GM12891 (cell line): Measurements from ENCODE around the gene FAM72D.
"Not testable (repeated sequence)": the region's sequence is repeated elsewhere in the genome, so short reads cannot be mapped to it uniquely, and the experiment has no call there.

ENCODE experiments used
- PAX5 ChIP-seq: IDR thresholded peaks from 2 replicates; pipeline ENCODE4 v1.6.1; 2011; ENCODE audit warnings: low read length, moderate library complexity, mild to moderate bottlenecking; ENCODE audit not compliant: insufficient read depth, severe bottlenecking
- POLR2A ChIP-seq: IDR thresholded peaks from 2 replicates; pipeline ENCODE4 v1.6.1; 2011; ENCODE audit warnings: low read depth, low read length, control low read depth
- TAF1 ChIP-seq: IDR thresholded peaks from 2 replicates; pipeline ENCODE4 v1.6.1; 2011; ENCODE audit warnings: low read depth, low read length, control low read depth

DNA sequence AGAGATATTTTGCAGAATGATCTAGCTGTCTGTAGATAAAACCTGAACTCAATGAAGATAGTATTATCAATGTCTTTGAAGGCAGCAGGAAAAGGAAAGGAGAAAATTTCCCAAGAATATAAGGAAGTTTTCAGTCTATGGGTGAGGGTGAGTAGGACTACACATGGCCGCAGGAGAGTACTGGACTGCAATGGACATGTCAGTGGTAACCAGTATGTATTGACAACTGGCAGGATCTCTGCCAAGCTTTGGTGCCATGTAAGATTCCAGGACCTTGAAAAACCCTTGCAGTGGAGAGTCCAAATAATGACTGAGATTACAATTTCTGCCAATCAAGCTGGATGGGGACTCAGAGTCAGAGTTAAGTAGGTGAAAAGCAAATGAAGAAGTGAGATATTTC lies 29.3 kb downstream of the FAM72D start:
- TF ChIP-seq PAX5, POLR2A, TAF1: not testable (repeated sequence)
